ENCODE data around the gene DDX10. TPM values are rescaled to one million over a fixed set of nuclear protein-coding genes. Genes with fewer than 3 reads are reported as not detected.
A peak's percentile ranks its signal among the peaks of the same experiment; 100 is the strongest.
"Not testable (repeated sequence)": the region's sequence is repeated elsewhere in the genome, so short reads cannot be mapped to it uniquely, and the experiment has no call there.

Gene DDX10
- total and polyA plus RNA-seq, 2 experiments from 2014 or later, result 32.4 to 37.8 TPM

DNA sequence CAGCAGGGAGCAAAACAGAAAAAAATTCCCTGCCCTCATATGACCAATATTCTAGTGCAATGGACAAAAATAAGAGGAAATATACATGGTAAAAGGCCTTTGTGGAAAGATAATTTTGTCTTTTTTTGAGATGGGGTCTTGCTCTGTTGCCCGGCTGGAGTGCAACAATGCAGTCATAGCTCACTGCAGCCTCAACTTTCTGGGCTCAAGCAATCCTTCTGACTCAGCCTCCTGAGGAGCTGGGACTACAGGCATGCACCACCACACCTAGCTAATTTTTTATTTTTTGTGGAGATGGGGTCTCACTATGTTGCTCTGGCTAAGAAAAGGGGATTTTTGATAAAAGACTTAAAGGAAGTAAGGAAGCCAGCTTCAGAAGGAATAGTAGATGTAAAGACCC is 25.7 kb upstream of the DDX10 start (continued):
- TF ChIP-seq, protein P1, sequence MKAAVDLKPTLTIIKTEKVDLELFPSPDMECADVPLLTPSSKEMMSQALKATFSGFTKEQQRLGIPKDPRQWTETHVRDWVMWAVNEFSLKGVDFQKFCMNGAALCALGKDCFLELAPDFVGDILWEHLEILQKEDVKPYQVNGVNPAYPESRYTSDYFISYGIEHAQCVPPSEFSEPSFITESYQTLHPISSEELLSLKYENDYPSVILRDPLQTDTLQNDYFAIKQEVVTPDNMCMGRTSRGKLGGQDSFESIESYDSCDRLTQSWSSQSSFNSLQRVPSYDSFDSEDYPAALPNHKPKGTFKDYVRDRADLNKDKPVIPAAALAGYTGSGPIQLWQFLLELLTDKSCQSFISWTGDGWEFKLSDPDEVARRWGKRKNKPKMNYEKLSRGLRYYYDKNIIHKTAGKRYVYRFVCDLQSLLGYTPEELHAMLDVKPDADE (IDR thresholded peaks at IDR 0.05), result no peak

GRCh38 chr11:108641752-108642151 is 23.1 kb upstream of the DDX10 start:
- H3K9me2 ChIP-seq (ENCODE audit: insufficient read depth); H3K36me3 ChIP-seq (ENCODE audit: insufficient read depth); H3K4me2 ChIP-seq; H2AFZ ChIP-seq; ATAC-seq; H3K79me2 ChIP-seq (replicated peaks; ENCODE audit: insufficient read depth); H3K4me3 ChIP-seq; H4K20me1 ChIP-seq (replicated peaks; ENCODE audit: insufficient read depth); H3K27me3 Mint-ChIP-seq (ENCODE audit: insufficient read depth, low read depth, poor library complexity); H3F3A ChIP-seq (replicated peaks; ENCODE audit: low read depth); H3K27me3 ChIP-seq (ENCODE audit: insufficient read depth); H3K27ac ChIP-seq (ENCODE audit: low read depth); H3K4me3 Mint-ChIP-seq: not testable (repeated sequence)
- peaks cover 15% of the 10 kb centered on the region for H3K4me1 Mint-ChIP-seq
- 0 out of 2 replicates have a peak, but pooled peaks cover 17% of the 10 kb centered on the region for H3K4me1 ChIP-seq (ENCODE audit: insufficient read depth)
- H3K36me3 Mint-ChIP-seq (ENCODE audit: low read depth), result peaks cover 20% of the 10 kb centered on the region
- H3K9me3 Mint-ChIP-seq, result peaks cover 22% of the 10 kb centered on the region
- peak; percentile 57 for DNase-seq (ENCODE audit: low spot score)
- H3K27ac Mint-ChIP-seq, result peak overlapping the region; percentile 51; the same call in 1 of the 2 replicates

DNA sequence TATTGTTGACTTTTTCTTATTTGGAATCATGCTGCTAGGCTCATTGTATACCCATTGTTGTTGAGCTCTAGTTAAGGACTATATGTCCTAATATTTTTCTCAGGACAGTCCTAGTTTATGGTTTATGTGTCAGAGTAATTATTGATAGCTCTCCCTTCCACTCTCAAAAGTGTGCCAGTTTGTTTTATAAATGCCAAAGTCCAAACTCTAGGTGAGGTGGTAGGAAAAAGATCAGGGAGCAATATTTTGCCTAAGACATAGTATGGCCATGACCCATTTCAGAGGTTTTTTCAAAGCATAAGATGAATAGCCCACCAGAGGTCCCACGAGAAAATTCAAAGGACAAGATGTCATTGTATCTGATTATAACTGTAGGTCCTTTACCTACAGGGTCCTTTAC is 20.9 kb upstream of the DDX10 start:
- ATAC-seq (no peak), DNase-seq (ENCODE audit: low spot score) (no peak)
- Histone ChIP-seq H3K36me3 (ENCODE audit: insufficient read depth) (no peaks in the 10 kb centered on the region), H2AFZ (peak overlapping the region; percentile 24; the same call in 1 of the 2 replicates), H3K4me3 (no peak overlapping the region), H3K4me1 (ENCODE audit: insufficient read depth) (0 out of 2 replicates have a peak, but pooled peaks cover 17% of the 10 kb centered on the region), H3K4me2 (no peak overlapping the region; the same call in 1 of the 2 replicates), H3K27ac (ENCODE audit: low read depth) (no peak overlapping the region), H3K9me2 (ENCODE audit: insufficient read depth) (no peaks in the 10 kb centered on the region), H4K20me1 (replicated peaks; ENCODE audit: insufficient read depth) (no peaks in the 10 kb centered on the region), H3F3A (replicated peaks; ENCODE audit: low read depth) (no peaks in the 10 kb centered on the region), H3K27me3 (ENCODE audit: insufficient read depth) (no peaks in the 10 kb centered on the region), H3K79me2 (replicated peaks; ENCODE audit: insufficient read depth) (no peaks in the 10 kb centered on the region)
- Mint-ChIP-seq H3K4me3 (no peak overlapping the region), H3K27me3 (ENCODE audit: insufficient read depth, low read depth, poor library complexity) (no peaks in the 10 kb centered on the region), H3K36me3 (ENCODE audit: low read depth) (peaks cover 20% of the 10 kb centered on the region), H3K27ac (no peak overlapping the region), H3K4me1 (peaks cover 22% of the 10 kb centered on the region), H3K9me3 (peaks cover 22% of the 10 kb centered on the region)
- TF ChIP-seq, protein P2, sequence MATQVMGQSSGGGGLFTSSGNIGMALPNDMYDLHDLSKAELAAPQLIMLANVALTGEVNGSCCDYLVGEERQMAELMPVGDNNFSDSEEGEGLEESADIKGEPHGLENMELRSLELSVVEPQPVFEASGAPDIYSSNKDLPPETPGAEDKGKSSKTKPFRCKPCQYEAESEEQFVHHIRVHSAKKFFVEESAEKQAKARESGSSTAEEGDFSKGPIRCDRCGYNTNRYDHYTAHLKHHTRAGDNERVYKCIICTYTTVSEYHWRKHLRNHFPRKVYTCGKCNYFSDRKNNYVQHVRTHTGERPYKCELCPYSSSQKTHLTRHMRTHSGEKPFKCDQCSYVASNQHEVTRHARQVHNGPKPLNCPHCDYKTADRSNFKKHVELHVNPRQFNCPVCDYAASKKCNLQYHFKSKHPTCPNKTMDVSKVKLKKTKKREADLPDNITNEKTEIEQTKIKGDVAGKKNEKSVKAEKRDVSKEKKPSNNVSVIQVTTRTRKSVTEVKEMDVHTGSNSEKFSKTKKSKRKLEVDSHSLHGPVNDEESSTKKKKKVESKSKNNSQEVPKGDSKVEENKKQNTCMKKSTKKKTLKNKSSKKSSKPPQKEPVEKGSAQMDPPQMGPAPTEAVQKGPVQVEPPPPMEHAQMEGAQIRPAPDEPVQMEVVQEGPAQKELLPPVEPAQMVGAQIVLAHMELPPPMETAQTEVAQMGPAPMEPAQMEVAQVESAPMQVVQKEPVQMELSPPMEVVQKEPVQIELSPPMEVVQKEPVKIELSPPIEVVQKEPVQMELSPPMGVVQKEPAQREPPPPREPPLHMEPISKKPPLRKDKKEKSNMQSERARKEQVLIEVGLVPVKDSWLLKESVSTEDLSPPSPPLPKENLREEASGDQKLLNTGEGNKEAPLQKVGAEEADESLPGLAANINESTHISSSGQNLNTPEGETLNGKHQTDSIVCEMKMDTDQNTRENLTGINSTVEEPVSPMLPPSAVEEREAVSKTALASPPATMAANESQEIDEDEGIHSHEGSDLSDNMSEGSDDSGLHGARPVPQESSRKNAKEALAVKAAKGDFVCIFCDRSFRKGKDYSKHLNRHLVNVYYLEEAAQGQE (IDR thresholded peaks at IDR 0.05; ENCODE audit: unreplicated experiment), result no peak
- TF ChIP-seq, protein P3, sequence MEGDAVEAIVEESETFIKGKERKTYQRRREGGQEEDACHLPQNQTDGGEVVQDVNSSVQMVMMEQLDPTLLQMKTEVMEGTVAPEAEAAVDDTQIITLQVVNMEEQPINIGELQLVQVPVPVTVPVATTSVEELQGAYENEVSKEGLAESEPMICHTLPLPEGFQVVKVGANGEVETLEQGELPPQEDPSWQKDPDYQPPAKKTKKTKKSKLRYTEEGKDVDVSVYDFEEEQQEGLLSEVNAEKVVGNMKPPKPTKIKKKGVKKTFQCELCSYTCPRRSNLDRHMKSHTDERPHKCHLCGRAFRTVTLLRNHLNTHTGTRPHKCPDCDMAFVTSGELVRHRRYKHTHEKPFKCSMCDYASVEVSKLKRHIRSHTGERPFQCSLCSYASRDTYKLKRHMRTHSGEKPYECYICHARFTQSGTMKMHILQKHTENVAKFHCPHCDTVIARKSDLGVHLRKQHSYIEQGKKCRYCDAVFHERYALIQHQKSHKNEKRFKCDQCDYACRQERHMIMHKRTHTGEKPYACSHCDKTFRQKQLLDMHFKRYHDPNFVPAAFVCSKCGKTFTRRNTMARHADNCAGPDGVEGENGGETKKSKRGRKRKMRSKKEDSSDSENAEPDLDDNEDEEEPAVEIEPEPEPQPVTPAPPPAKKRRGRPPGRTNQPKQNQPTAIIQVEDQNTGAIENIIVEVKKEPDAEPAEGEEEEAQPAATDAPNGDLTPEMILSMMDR (conservative IDR thresholded peaks at IDR 0.05; ENCODE audit: low read depth in 2 of 2), result no peak
- no peak for TF ChIP-seq ZNF331 (CRISPR knock-in tag; IDR thresholded peaks at IDR 0.05; ENCODE audit: low read depth)
- no peak for TF ChIP-seq JUNB (IDR thresholded peaks at IDR 0.05; ENCODE audit: unreplicated experiment)
- TF ChIP-seq, protein P1 (IDR thresholded peaks at IDR 0.05), result no peak
- TF ChIP-seq ZNF114 (CRISPR knock-in tag; IDR thresholded peaks at IDR 0.05), result no peak
- no peak for TF ChIP-seq EZH2 (IDR thresholded peaks at IDR 0.05; ENCODE audit: low read depth, unreplicated experiment)
- TF ChIP-seq EZH2phosphoT487 (IDR thresholded peaks at IDR 0.05; ENCODE audit: unreplicated experiment), result no peak
